ENCODE measurements around the gene F10.

GRCh38 chr13:113118261-113119021, 4.2 kb upstream of the F10 start:
- TF ChIP-seq CTCF (conservative IDR thresholded peaks at IDR 0.05; ENCODE audit: low read depth, low read length) (no peak), EZH2phosphoT487 (IDR thresholded peaks at IDR 0.05; ENCODE audit: borderline replicate concordance, low read length) (no peak), EZH2 (IDR thresholded peaks at IDR 0.05; ENCODE audit: low read length, unreplicated experiment) (no peak)

All from PC-3 (cell line).